ENCODE measurements around the gene UBE2I.

DNA sequence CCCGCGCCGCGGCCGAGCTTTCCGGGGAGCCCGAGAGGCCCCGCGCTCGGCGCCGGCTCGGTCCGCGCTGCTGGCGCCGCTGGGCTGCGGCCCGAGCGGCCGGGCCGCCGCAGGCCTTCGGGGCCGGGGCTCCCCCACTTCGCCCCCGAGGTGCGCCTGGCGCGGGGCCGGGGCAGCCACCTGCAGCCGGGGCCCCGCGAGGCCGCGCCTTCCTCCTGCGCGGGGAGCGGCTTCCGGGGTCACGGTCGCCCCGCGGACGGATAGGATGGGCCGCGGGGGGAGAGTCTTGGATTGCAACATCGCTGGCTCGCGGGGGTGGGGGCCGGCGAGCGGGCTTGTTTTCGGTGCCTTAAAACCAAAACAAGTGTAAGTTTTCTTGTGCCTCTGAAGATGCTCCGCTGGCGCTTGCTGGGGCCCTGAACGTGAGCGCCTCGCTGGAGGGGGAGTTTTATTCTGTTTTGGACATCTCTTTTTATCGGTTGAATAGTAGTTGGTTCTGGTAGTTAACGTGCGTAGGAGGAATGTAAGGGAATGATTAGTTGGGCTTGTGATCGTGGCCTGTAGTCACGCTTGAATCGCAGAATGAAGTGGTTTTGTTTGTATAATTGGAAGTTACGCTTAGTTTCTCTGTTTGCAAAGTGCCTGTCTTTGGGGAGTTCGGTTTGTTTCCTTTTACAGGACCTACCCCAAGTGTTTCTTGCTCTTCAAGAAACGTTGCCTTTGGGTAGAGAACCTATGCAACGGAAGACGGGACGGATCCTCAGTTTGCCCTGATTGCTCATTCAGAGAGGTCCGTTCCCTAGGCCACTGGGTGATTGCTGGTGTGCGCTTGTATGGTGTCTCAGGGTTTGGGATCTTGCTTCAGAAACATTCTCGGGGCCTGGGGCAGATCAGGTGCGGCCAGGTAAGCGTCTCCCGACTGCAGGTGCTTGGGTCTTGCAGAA, 724 bp downstream of the UBE2I start:
- TF ChIP-seq, protein P1, sequence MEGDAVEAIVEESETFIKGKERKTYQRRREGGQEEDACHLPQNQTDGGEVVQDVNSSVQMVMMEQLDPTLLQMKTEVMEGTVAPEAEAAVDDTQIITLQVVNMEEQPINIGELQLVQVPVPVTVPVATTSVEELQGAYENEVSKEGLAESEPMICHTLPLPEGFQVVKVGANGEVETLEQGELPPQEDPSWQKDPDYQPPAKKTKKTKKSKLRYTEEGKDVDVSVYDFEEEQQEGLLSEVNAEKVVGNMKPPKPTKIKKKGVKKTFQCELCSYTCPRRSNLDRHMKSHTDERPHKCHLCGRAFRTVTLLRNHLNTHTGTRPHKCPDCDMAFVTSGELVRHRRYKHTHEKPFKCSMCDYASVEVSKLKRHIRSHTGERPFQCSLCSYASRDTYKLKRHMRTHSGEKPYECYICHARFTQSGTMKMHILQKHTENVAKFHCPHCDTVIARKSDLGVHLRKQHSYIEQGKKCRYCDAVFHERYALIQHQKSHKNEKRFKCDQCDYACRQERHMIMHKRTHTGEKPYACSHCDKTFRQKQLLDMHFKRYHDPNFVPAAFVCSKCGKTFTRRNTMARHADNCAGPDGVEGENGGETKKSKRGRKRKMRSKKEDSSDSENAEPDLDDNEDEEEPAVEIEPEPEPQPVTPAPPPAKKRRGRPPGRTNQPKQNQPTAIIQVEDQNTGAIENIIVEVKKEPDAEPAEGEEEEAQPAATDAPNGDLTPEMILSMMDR (conservative IDR thresholded peaks at IDR 0.05; ENCODE audit: low read depth, low read length): no peak
- TF ChIP-seq EZH2phosphoT487 (IDR thresholded peaks at IDR 0.05; ENCODE audit: borderline replicate concordance, low read length): no peak

Measured in PC-3 (cell line).